NT2/D1 (cell line): ENCODE data around the gene KLF3.

Experiments
- DNase-seq: peaks from one replicate; pipeline ENCODE4 v3.0.0-alpha.2; 2011; ENCODE audit warnings: low read depth, low spot score
- H3K27me3 ChIP-seq: 2 replicates; pipeline ENCODE4 v1.6.0; 2011; ENCODE audit warnings: mild to moderate bottlenecking; ENCODE audit not compliant: insufficient read length, insufficient read depth
- H3K36me3 ChIP-seq: 2 replicates; pipeline ENCODE4 v1.6.1; 2011; ENCODE audit warnings: mild to moderate bottlenecking, low read length, mixed read lengths; ENCODE audit not compliant: insufficient read depth, insufficient read length
- H3K4me1 ChIP-seq: 2 replicates; pipeline ENCODE4 v1.5.1; 2011; ENCODE audit not compliant: insufficient read depth, insufficient read length
- H3K4me3 ChIP-seq: 2 replicates; pipeline ENCODE4 v1.5.1; 2011; ENCODE audit warnings: low read depth; ENCODE audit not compliant: insufficient read length
- H3K9ac ChIP-seq: 2 replicates; pipeline ENCODE4 v1.6.0; 2011; ENCODE audit warnings: low read depth; ENCODE audit not compliant: insufficient read length
- H3K9me3 ChIP-seq: 2 replicates; pipeline ENCODE4 v1.5.1; 2011; ENCODE audit warnings: mild to moderate bottlenecking, low read length; ENCODE audit not compliant: insufficient read depth
- SUZ12 ChIP-seq: IDR thresholded peaks from 2 replicates; pipeline ENCODE4 v1.6.1; 2011; ENCODE audit not compliant: insufficient read length, insufficient read depth; ENCODE audit errors: extremely low read depth
- YY1 ChIP-seq: IDR thresholded peaks from 2 replicates; pipeline ENCODE4 v1.6.1; 2011; ENCODE audit not compliant: insufficient read length, insufficient read depth
- ZNF274 ChIP-seq: IDR thresholded peaks from 2 replicates; pipeline ENCODE4 v1.6.1; 2011; ENCODE audit warnings: mild to moderate bottlenecking, low read depth, low read length

Gene KLF3

DNA sequence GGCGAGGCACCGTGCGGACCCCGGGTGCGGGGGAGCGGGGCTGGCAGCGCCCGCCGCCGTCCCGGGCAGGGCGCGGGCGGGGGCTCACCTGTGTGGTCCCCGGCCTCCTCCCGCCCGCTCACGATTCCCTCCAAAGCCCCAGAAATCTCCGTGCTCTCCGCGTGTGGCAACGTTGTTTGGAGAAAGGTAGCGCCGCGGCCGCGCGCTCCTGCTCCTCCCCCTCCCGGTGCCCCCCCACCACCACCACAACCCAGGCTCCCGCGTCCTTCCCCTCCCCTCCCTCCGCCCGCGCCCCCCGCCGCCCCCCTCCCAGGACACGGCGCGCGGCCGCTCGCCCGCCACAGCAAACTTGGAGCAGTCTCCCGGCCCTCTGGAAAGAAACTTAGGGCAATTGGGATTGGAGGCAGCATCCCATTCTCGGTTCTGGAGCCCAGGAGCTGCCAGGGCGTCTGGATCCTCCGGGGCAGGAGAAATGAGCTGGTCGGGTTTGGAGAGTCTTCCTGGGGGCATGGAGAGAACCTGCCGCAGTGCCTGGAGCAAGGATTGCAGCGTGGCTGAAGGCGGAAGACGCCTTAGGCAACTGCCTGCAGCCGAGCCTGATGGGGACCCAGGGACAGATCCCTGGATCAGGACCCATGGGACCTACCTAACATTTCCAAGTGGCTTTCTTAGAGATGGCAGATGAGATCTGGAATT is 855 bp downstream of the KLF3 start:
- TF ChIP-seq YY1 = no peak
- no peak for TF ChIP-seq ZNF274
- no peak for TF ChIP-seq SUZ12
- peaks cover 2% of the 10 kb centered on the region for H3K27me3 ChIP-seq
- H3K9me3 ChIP-seq = no peaks in the 10 kb centered on the region; the same call in 1 of the 2 replicates
- no peaks in the 10 kb centered on the region for H3K36me3 ChIP-seq
- DNase-seq = no peak
- peak overlapping the region; percentile 60 for H3K4me3 ChIP-seq
- no peaks in the 10 kb centered on the region for H3K4me1 ChIP-seq
- H3K9ac ChIP-seq = peak overlapping the region; percentile 83

DNA sequence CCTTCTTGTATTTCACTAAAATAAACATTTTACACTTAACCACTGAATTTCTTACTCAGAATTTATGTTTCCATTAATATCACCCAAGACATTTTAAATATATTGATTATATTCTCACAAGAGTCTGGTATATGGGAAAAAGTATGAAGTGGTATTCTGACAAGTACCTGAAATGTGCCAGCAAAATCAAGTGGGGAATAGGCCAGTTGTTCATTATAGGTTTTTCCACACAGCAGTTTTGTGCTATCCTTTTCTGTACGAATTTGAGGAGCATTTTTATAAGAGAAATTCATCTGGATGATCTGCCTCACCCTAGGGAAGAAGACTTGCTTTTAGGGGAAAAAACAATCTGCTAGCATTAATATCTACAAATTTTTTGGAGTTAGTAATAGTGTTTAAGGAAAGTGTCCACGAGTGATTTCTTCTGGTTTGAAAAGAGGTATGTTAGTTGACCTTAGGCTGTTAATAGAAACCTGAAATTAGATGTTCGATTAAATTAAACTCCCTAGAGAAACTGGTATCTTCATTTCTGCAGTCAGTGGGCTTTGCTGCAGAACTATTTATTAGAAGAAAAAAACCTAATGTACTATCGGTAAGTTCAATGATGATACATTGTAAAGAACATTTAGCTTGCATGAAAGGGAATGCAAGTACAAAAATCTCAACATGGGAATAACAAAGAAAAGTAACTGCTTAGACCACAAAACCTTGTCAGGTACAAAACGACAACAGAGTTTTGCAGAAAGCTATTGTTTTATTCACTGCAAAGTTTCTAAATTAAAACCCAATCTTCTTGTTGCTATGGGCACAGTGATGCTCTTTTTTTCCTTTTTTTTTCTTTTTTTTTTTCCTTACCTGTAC is 1.8 kb downstream of the KLF3 start:
- Histone ChIP-seq H3K27me3 (peaks cover 2% of the 10 kb centered on the region), H3K36me3 (no peaks in the 10 kb centered on the region), H3K9me3 (no peaks in the 10 kb centered on the region), H3K4me1 (no peaks in the 10 kb centered on the region), H3K9ac (peak overlapping the region; percentile 21), H3K4me3 (peak overlapping the region; percentile 60)
- no peak for TF ChIP-seq SUZ12
- TF ChIP-seq YY1 = no peak
- TF ChIP-seq ZNF274 = no peak
- no peak for DNase-seq

DNA sequence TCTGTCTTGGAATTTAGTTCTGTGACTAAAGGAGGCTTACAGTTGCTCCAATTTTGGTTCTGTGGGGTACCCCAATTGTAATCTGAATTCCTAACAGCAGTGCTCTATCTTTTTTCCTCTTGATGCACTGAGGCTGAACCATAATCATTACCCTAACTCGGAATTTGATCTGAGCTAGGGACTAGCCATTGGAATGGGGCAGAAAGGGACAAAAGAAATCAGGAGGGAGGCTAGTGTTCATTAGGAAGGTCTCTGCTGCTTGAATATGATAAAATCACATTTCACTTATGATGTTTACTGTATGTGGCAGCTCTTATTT is 2.7 kb downstream of the KLF3 start:
- TF ChIP-seq ZNF274 (no peak), SUZ12 (no peak), YY1 (no peak)
- Histone ChIP-seq H3K27me3 (no peaks in the 10 kb centered on the region), H3K4me1 (no peaks in the 10 kb centered on the region), H3K36me3 (no peaks in the 10 kb centered on the region), H3K9ac (peak overlapping the region; percentile 47), H3K4me3 (peak overlapping the region; percentile 30), H3K9me3 (no peaks in the 10 kb centered on the region)
- no peak for DNase-seq

DNA sequence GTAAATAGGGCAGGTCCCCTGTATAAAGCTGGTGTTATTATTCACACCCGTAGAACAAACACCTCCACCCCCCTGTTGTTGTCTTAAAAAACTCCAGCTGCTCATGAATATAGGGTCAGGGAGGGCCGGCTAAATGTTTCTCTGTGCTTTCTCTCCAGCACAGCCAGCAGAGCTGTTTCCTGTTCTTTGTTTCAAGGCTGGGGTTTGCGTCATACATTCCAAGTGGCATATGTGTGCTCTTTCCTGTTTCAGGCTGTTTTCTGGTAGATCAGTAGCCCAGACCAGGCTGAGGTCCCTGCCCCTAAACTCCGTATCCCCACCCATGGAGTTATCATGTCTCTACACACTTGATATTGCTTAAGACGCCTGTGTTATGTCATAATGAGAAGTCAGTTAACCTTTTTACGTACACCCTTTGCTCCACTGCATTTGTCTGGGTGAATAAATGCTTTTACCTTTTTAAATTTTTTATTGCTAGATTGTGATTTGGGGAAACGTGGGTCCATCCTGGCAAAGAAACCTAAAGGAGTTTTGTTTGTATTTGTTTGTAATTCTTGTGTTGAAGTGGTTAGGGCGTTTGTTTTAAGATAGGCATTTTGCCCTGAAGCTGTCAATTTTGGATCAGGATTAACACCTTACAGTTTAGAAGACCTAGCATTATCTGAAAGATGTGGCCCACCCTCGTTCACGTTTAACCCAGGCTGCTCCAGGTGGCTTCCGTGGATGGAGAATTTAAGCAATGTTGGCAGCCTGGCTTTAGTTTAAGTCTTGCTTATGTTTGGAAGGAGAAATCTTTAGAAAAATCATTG is 3.3 kb downstream of the KLF3 start:
- peak overlapping the region; percentile 47 for H3K9ac ChIP-seq
- no peak for TF ChIP-seq SUZ12
- no peak for TF ChIP-seq YY1
- no peak for TF ChIP-seq ZNF274
- no peaks in the 10 kb centered on the region for H3K36me3 ChIP-seq
- no peaks in the 10 kb centered on the region for H3K27me3 ChIP-seq
- DNase-seq = peak; percentile 87
- no peaks in the 10 kb centered on the region for H3K9me3 ChIP-seq
- no peak overlapping the region for H3K4me3 ChIP-seq
- H3K4me1 ChIP-seq = no peaks in the 10 kb centered on the region

DNA sequence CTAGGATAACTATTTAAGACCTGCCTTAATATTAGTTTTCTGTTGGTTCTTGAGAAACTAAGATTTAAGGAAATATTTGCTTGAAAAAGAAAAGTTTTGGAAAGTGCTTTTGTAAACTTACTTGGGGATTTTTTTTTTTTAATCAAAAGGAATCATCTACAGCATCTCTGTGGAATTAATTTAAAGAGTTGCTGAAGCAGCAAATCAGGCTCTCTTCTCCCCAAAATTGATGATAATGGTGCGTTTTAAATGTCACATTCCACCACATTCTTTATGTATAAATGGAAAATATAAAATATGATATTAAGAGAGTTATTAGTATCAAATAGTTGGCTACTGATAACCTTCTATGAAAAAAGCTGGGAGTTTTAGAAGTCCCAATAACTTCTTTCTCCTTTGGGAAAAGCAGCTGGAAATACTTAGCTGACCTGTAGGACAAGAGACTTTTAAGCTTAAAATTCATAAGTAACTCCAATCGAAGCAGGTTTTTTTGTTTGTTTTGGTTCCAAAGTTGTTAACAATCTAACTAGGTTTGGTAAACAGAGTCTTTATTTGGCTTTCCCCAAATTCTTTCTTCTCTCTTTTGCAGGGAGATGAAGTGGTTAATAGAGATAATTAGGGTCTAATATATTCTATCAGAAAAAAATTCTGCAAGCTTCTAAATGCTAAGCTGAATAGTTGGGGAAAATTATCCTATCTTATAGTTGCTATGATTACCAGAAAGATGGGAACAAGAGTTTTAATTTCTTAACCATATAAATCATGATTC is 4.4 kb downstream of the KLF3 start:
- H3K4me1 ChIP-seq = peaks cover 1% of the 10 kb centered on the region

DNA sequence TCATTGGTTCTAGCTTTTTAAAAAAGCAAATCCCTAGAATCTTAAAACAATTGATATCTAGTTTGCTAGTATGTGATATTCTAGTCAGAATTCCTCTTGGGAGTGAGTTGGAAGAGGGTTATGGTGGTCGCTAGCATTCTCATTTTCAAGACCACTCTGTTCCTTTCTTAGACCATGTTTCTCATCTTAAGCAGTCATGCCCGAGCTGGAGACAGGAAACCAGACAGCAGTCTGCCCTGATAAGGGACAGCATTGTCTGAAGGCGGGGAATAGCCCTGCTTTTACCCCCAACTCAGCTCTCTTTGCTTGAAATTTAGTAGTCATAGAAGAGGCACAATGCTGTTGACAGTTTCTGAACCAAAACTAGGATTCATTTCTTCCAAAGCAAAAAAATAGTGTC is 5.2 kb downstream of the KLF3 start:
- TF ChIP-seq YY1 (no peak), SUZ12 (no peak), ZNF274 (no peak)
- no peak for DNase-seq
- H3K4me1 ChIP-seq = peaks cover 5% of the 10 kb centered on the region
- no peaks in the 10 kb centered on the region for H3K27me3 ChIP-seq
- no peak overlapping the region for H3K4me3 ChIP-seq
- no peaks in the 10 kb centered on the region for H3K36me3 ChIP-seq
- no peak overlapping the region for H3K9ac ChIP-seq
- no peaks in the 10 kb centered on the region for H3K9me3 ChIP-seq

More for the DNA sequence above, 4.4 kb downstream of the KLF3 start:
- H3K9ac ChIP-seq = no peak overlapping the region
- H3K27me3 ChIP-seq = no peaks in the 10 kb centered on the region
- no peaks in the 10 kb centered on the region for H3K36me3 ChIP-seq
- no peaks in the 10 kb centered on the region for H3K9me3 ChIP-seq
- no peak for DNase-seq
- H3K4me3 ChIP-seq = no peak overlapping the region
- TF ChIP-seq YY1 (no peak), ZNF274 (no peak), SUZ12 (no peak)
